ENCODE results near the gene SPDYE3.
"Not testable (repeated sequence)": the region's sequence is repeated elsewhere in the genome, so short reads cannot be mapped to it uniquely, and the experiment has no call there.

The SPDYE3 gene

GRCh38 chr7:100351657-100352058, 44.2 kb downstream of the SPDYE3 start:
- H3K36me3 ChIP-seq (ENCODE audit: insufficient read depth, insufficient read length, low read length) = peaks cover 87% of the 10 kb centered on the region
- H3K4me1 ChIP-seq (ENCODE audit: insufficient read depth, insufficient read length) = peaks cover 4% of the 10 kb centered on the region
- TF ChIP-seq SUZ12 (IDR thresholded peaks at IDR 0.05; ENCODE audit: extremely low read depth, insufficient read depth, insufficient read length) (no peak), YY1 (IDR thresholded peaks at IDR 0.05; ENCODE audit: insufficient read depth, insufficient read length) (no peak), ZNF274 (IDR thresholded peaks at IDR 0.05; ENCODE audit: low read depth, low read length) (no peak)
- no peak for DNase-seq (ENCODE audit: low read depth, low spot score)
- no peaks in the 10 kb centered on the region for H3K27me3 ChIP-seq (ENCODE audit: insufficient read depth, insufficient read length)
- no peak overlapping the region for H3K4me3 ChIP-seq (ENCODE audit: insufficient read length, low read depth)
- H3K9ac ChIP-seq (ENCODE audit: insufficient read length, low read depth) = no peak overlapping the region
- no peaks in the 10 kb centered on the region for H3K9me3 ChIP-seq (ENCODE audit: insufficient read depth, low read length)

GRCh38 chr7:100352230-100352781, 44.8 kb downstream of the SPDYE3 start:
- not testable (repeated sequence) for H3K4me1 ChIP-seq (ENCODE audit: insufficient read depth, insufficient read length); DNase-seq (ENCODE audit: low read depth, low spot score); H3K9me3 ChIP-seq (ENCODE audit: insufficient read depth, low read length); H3K27me3 ChIP-seq (ENCODE audit: insufficient read depth, insufficient read length); H3K4me3 ChIP-seq (ENCODE audit: insufficient read length, low read depth); H3K9ac ChIP-seq (ENCODE audit: insufficient read length, low read depth)
- peaks cover 87% of the 10 kb centered on the region for H3K36me3 ChIP-seq (ENCODE audit: insufficient read depth, insufficient read length, low read length)

- Histone ChIP-seq H3K9ac (ENCODE audit: insufficient read length, low read depth) (no peak overlapping the region), H3K9me3 (ENCODE audit: insufficient read depth, low read length) (no peaks in the 10 kb centered on the region), H3K4me1 (ENCODE audit: insufficient read depth, insufficient read length) (peaks cover 4% of the 10 kb centered on the region), H3K4me3 (ENCODE audit: insufficient read length, low read depth) (no peak overlapping the region), H3K36me3 (ENCODE audit: insufficient read depth, insufficient read length, low read length) (peaks cover 87% of the 10 kb centered on the region), H3K27me3 (ENCODE audit: insufficient read depth, insufficient read length) (no peaks in the 10 kb centered on the region)
- DNase-seq (ENCODE audit: low read depth, low spot score) = no peak
- TF ChIP-seq YY1 (IDR thresholded peaks at IDR 0.05; ENCODE audit: insufficient read depth, insufficient read length) = no peak
- no peak for TF ChIP-seq SUZ12 (IDR thresholded peaks at IDR 0.05; ENCODE audit: extremely low read depth, insufficient read depth, insufficient read length)
- TF ChIP-seq ZNF274 (IDR thresholded peaks at IDR 0.05; ENCODE audit: low read depth, low read length) = no peak
Observed at GRCh38 chr7:100352984-100353684, 45.6 kb downstream of the SPDYE3 start.

- H3K4me3 ChIP-seq (ENCODE audit: insufficient read length, low read depth) = no peak overlapping the region
- no peak overlapping the region for H3K9ac ChIP-seq (ENCODE audit: insufficient read length, low read depth)
- no peak for DNase-seq (ENCODE audit: low read depth, low spot score)
- H3K27me3 ChIP-seq (ENCODE audit: insufficient read depth, insufficient read length) = no peaks in the 10 kb centered on the region
- TF ChIP-seq YY1 (IDR thresholded peaks at IDR 0.05; ENCODE audit: insufficient read depth, insufficient read length) (no peak), ZNF274 (IDR thresholded peaks at IDR 0.05; ENCODE audit: low read depth, low read length) (no peak), SUZ12 (IDR thresholded peaks at IDR 0.05; ENCODE audit: extremely low read depth, insufficient read depth, insufficient read length) (no peak)
- peaks cover 4% of the 10 kb centered on the region for H3K4me1 ChIP-seq (ENCODE audit: insufficient read depth, insufficient read length)
- no peaks in the 10 kb centered on the region for H3K9me3 ChIP-seq (ENCODE audit: insufficient read depth, low read length)
- H3K36me3 ChIP-seq (ENCODE audit: insufficient read depth, insufficient read length, low read length) = peaks cover 89% of the 10 kb centered on the region
Observed at GRCh38 chr7:100353685-100354330, 46.3 kb downstream of the SPDYE3 start.

- Histone ChIP-seq H3K36me3 (ENCODE audit: insufficient read depth, insufficient read length, low read length) (peaks cover 91% of the 10 kb centered on the region), H3K4me1 (ENCODE audit: insufficient read depth, insufficient read length) (no peaks in the 10 kb centered on the region), H3K9me3 (ENCODE audit: insufficient read depth, low read length) (no peaks in the 10 kb centered on the region), H3K9ac (ENCODE audit: insufficient read length, low read depth) (no peak overlapping the region), H3K27me3 (ENCODE audit: insufficient read depth, insufficient read length) (no peaks in the 10 kb centered on the region), H3K4me3 (ENCODE audit: insufficient read length, low read depth) (no peak overlapping the region)
- no peak for DNase-seq (ENCODE audit: low read depth, low spot score)
- TF ChIP-seq YY1 (IDR thresholded peaks at IDR 0.05; ENCODE audit: insufficient read depth, insufficient read length) = no peak
- no peak for TF ChIP-seq ZNF274 (IDR thresholded peaks at IDR 0.05; ENCODE audit: low read depth, low read length)
- no peak for TF ChIP-seq SUZ12 (IDR thresholded peaks at IDR 0.05; ENCODE audit: extremely low read depth, insufficient read depth, insufficient read length)
Observed at GRCh38 chr7:100356416-100357068, 49.0 kb downstream of the SPDYE3 start.

GRCh38 chr7:100357131-100357561, 49.6 kb downstream of the SPDYE3 start:
- Histone ChIP-seq H3K4me3 (ENCODE audit: insufficient read length, low read depth) (no peak overlapping the region), H3K27me3 (ENCODE audit: insufficient read depth, insufficient read length) (no peaks in the 10 kb centered on the region), H3K4me1 (ENCODE audit: insufficient read depth, insufficient read length) (no peaks in the 10 kb centered on the region), H3K9me3 (ENCODE audit: insufficient read depth, low read length) (no peaks in the 10 kb centered on the region), H3K36me3 (ENCODE audit: insufficient read depth, insufficient read length, low read length) (peaks cover 93% of the 10 kb centered on the region), H3K9ac (ENCODE audit: insufficient read length, low read depth) (no peak overlapping the region)
- DNase-seq (ENCODE audit: low read depth, low spot score) = no peak
- TF ChIP-seq SUZ12 (IDR thresholded peaks at IDR 0.05; ENCODE audit: extremely low read depth, insufficient read depth, insufficient read length) (no peak), ZNF274 (IDR thresholded peaks at IDR 0.05; ENCODE audit: low read depth, low read length) (no peak), YY1 (IDR thresholded peaks at IDR 0.05; ENCODE audit: insufficient read depth, insufficient read length) (no peak)
